CD4-positive, alpha-beta T cell treated with Interleukin-21 for 1 hour (primary cell): ENCODE data around the gene TP53RK.

Experiments
- DNase-seq: peaks from one replicate; pipeline ENCODE4 v3.0.0-alpha.2; 2020

TP53RK gene

DNA sequence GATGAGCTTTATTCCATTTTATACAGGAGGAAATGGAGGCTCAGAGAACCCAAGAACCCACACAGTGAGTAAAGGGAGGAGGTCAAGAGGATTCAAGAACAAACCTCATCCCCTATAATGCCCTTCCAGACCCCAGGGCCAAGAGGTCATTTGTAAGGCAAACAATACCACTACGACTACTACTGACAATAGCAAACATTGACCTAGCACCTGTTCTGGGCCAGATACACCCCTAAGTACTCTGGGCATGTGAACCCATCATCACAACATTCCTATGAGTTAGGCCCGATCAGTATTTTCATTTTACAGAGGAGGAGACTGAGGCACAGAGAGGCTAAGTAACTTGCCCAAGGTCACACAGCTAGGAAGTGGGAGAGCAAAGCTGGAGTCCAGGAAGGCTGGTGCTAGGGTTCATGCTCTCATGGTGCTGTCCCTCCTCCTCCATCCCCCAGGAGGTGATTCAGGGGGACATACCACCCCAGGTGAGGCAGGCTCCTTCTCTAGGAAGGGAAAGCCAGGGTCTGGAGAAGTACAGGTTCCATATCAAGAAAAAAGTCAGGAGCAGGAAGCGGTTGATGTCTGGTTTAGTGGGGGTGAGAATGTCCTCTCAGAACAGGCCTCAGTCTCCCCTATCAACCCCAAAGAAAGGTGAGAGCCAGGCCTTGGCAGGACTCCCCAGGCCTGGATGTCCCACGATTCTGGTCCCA lies 51.7 kb downstream of the TP53RK start:
- no peak for DNase-seq

DNA sequence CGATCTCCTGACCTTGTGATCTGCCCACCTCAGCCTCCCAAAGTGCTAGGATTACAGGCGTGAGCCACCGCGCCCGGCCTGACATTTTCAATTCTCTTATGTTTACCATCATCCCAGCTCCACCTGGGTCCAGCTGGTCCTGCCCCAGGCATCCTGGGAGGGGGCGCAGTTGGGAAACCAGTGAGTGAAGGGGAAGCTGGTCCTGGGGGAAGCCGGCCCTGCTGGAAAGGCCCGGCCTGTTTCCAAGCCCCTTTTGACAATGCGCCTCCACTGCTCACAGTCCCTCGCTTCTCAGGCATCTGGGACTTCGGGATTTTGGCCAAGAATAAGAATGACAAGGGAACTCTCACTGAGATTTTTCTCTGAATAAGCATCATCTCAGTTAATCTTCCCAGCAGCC lies 52.2 kb downstream of the TP53RK start:
- DNase-seq: no peak

- no peak for DNase-seq
These were observed 52.7 kb downstream of the TP53RK start for GRCh38 chr20:46636514-46636913.

- DNase-seq: no peak
These were observed 53.6 kb downstream of the TP53RK start for GRCh38 chr20:46635514-46636136.

DNA sequence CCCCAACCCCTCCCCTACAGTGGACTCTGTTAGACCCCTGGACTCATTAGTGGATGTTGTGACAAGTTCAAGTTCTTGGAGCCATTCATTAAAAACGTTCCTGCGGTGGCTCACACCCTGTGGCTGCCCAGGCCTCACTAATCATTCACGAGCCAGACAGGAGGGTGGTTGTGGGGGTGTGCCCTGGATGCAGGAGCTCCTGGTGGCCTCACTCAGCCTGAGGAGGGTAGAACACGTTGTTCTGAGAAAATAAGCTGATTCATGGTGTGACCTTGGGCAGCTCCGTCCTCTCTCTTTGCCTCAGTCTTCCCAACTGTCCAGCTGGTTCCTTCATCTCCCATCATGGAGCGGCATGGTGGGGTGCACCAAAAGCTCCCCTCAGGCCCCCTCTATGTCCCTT lies 54.7 kb downstream of the TP53RK start:
- no peak for DNase-seq
